ENCODE results near the gene ACIN1. TPM values are rescaled to one million over a fixed set of nuclear protein-coding genes. Genes with fewer than 3 reads are reported as not detected.

Gene ACIN1
- total and polyA plus RNA-seq, 2 of the 13 experiments (the other 11 are each of a cell fraction or from before 2014, with no cell fraction given) = 165 to 183 TPM

GRCh38 chr14:23106747-23107045 is 11.8 kb upstream of the ACIN1 start (continued):
- TF ChIP-seq ZHX2 (IDR thresholded peaks at IDR 0.05; ENCODE audit: low read depth) (no peak), ZHX2 (CRISPR knock-in tag; IDR thresholded peaks at IDR 0.05; ENCODE audit: borderline replicate concordance) (no peak), ZNF772 (CRISPR knock-in tag; IDR thresholded peaks at IDR 0.05) (peak; percentile 57; the same call in 1 of the 2 replicates), GLI4 (CRISPR knock-in tag; IDR thresholded peaks at IDR 0.05; ENCODE audit: borderline replicate concordance) (0 out of 2 replicates have a peak, but pooled peaks have one; percentile 19), ZNF574 (CRISPR knock-in tag; IDR thresholded peaks at IDR 0.05) (no peak), ZNF674 (CRISPR knock-in tag; IDR thresholded peaks at IDR 0.05; ENCODE audit: low read depth) (no peak), SOX6 (IDR thresholded peaks at IDR 0.05) (no peak), SOX6 (CRISPR knock-in tag; IDR thresholded peaks at IDR 0.05) (0 out of 2 replicates have a peak, but pooled peaks have one; percentile 17), HMGXB4 (CRISPR knock-in tag; IDR thresholded peaks at IDR 0.05; ENCODE audit: borderline replicate concordance in 1 of 2, low read depth in 1 of 2) (0 out of 4 replicates have a peak, but pooled peaks of 1 of the 2 experiments have one; percentile 10), LCORL (IDR thresholded peaks at IDR 0.05) (peak; percentile 55; the same call in 1 of the 2 replicates), LCORL (CRISPR knock-in tag; IDR thresholded peaks at IDR 0.05) (no peak; the same call in 1 of the 2 replicates), AHDC1 (CRISPR knock-in tag; IDR thresholded peaks at IDR 0.05; ENCODE audit: borderline replicate concordance) (no peak), SP2 (CRISPR knock-in tag; IDR thresholded peaks at IDR 0.05) (no peak)

Data from HepG2 (cell line).